Breast epithelium (tissue), 4 donors: ENCODE results near the gene SORCS3. TPM values are rescaled to one million over a fixed set of nuclear protein-coding genes. Genes with fewer than 3 reads are reported as not detected.

Source experiments
- DNase-seq, 2 donors: peaks; one replicate each; pipeline ENCODE4 v3.0.0-alpha.2; 2019; ENCODE audit warnings: low spot score in 2 of 2
- H3K27ac ChIP-seq, 2 donors: fragments of 200-600 bp; sonication (generic) in 1 of 2; one replicate each; pipeline ENCODE4 v1.5.1; 2016 to 2019; ENCODE audit warnings: mild to moderate bottlenecking in 1 of 2
- H3K27me3 ChIP-seq, 2 donors: fragments of 200-600 bp; sonication (generic) in 1 of 2; one replicate each; pipeline versions ENCODE4 v1.5.1 to v1.6.0; 2017 to 2019; ENCODE audit warnings: control low read depth in 1 of 2, mild to moderate bottlenecking in 1 of 2
- H3K36me3 ChIP-seq: fragments of 200-600 bp; one replicate; pipeline ENCODE4 v1.5.1; 2019
- H3K4me1 ChIP-seq, 2 donors: fragments of 200-600 bp; sonication (generic); one replicate each; pipeline ENCODE4 v1.5.1; 2016 to 2019; ENCODE audit warnings: control low read depth in 1 of 2
- H3K4me3 ChIP-seq, 3 donors: fragments of 200-600 bp; sonication (generic); 1 replicate in 2 of 3; 2 replicates in 1 of 3; pipeline ENCODE4 v1.5.1; 2016 to 2019; ENCODE audit warnings: mild to moderate bottlenecking in 3 of 3, moderate library complexity in 2 of 3
- H3K9me3 ChIP-seq, 2 donors: fragments of 200-600 bp; sonication (generic) in 1 of 2; one replicate each; pipeline ENCODE4 v1.5.1; 2016 to 2019; ENCODE audit warnings: control low read depth in 1 of 2
- POLR2A ChIP-seq: fragments of 450-650 bp; IDR thresholded peaks from one replicate; pipeline ENCODE4 v1.6.1; 2016; ENCODE audit warnings: antibody characterized with exemption, mild to moderate bottlenecking, moderate library complexity
- POLR2AphosphoS5 ChIP-seq, 3 donors: sonication (generic); formaldehyde crosslinking; IDR thresholded peaks; one replicate each; pipeline ENCODE4 v1.6.1; 2017; ENCODE audit warnings: antibody characterized with exemption in 3 of 3
- intact Hi-C: fragments of 100-400 bp; cut with DNase I; formaldehyde crosslinking; loops from one replicate; pipeline ENCODE4 v1.15.1; 2023; ENCODE audit warnings: low total_unique reads
- total RNA-seq, 3 donors: library from RNA; depleted of rRNA; stranded (reverse); fragments of >200 nt; gene quantifications; one replicate each; pipeline ENCODE4 v1.1.0, GENCODE V29; 2016
- TF ChIP-seq, protein P1 (sequence below), 3 donors: fragments of 450-650 bp; IDR thresholded peaks; one replicate each; pipeline ENCODE4 v1.5.1; 2016 to 2017; ENCODE audit warnings: antibody characterized with exemption in 3 of 3, mild to moderate bottlenecking in 3 of 3, moderate library complexity in 3 of 3

The SORCS3 gene
- total RNA-seq, 3 donors from 2014 or later: under 0.01 to 0.16 TPM; not detected in 1

DNA sequence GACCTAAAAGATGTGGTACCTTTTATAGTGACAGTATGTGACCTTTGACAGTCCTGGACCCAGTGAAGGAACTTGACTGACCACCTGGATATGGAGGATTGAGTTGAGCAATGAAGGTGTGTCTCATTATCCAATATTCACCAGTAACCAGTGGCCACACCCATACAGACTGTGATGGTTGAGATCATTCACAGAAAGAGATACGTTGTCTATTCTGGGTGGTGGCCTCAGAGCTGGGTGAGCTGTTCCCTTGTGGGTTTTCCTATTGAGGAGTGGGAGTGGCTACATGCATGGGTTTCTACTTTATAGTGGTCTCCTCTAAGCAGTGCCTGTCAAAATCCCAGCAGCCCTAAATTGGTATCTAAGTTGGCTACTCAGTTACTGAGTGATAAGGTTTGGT is 507.4 kb downstream of the SORCS3 start:
- TF ChIP-seq POLR2A (no peak), POLR2AphosphoS5 (IDR thresholded peaks at IDR 0.05) (no peak)
- TF ChIP-seq, protein P1, sequence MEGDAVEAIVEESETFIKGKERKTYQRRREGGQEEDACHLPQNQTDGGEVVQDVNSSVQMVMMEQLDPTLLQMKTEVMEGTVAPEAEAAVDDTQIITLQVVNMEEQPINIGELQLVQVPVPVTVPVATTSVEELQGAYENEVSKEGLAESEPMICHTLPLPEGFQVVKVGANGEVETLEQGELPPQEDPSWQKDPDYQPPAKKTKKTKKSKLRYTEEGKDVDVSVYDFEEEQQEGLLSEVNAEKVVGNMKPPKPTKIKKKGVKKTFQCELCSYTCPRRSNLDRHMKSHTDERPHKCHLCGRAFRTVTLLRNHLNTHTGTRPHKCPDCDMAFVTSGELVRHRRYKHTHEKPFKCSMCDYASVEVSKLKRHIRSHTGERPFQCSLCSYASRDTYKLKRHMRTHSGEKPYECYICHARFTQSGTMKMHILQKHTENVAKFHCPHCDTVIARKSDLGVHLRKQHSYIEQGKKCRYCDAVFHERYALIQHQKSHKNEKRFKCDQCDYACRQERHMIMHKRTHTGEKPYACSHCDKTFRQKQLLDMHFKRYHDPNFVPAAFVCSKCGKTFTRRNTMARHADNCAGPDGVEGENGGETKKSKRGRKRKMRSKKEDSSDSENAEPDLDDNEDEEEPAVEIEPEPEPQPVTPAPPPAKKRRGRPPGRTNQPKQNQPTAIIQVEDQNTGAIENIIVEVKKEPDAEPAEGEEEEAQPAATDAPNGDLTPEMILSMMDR (IDR thresholded peaks at IDR 0.05): no peak
- H3K27ac ChIP-seq: no peak overlapping the region
- no peaks in the 10 kb centered on the region for H3K9me3 ChIP-seq
- no peaks in the 10 kb centered on the region for H3K36me3 ChIP-seq
- no peak for DNase-seq
- no peak overlapping the region for H3K4me3 ChIP-seq
- H3K4me1 ChIP-seq: no peaks in the 10 kb centered on the region
- intact Hi-C loops: no loop called here
- H3K27me3 ChIP-seq: no peaks in the 10 kb centered on the region

DNA sequence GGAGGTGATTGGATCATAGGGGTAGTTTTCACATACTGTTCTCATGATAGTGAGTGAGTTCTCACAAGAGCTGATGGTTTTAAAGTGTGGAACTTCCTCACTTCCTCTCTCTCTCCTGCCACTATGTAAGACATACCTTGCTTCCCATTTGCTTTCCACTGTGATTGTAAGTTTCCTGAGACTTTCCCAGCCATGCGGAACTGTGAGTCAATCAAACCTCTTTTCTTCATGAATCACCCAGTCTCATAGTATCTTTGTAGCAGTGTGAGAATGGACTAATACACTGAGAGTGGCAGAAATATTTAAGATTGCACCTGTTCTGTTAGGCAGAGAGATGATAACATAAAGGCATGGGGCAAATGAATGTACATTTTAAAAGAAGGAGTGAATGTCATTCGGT is 507.8 kb downstream of the SORCS3 start:
- no peak for DNase-seq
- H3K36me3 ChIP-seq: no peaks in the 10 kb centered on the region
- no peaks in the 10 kb centered on the region for H3K27me3 ChIP-seq
- TF ChIP-seq, protein P1 (IDR thresholded peaks at IDR 0.05): no peak
- TF ChIP-seq POLR2A (no peak), POLR2AphosphoS5 (IDR thresholded peaks at IDR 0.05) (no peak)
- H3K4me3 ChIP-seq: no peak overlapping the region
- no peaks in the 10 kb centered on the region for H3K4me1 ChIP-seq
- H3K9me3 ChIP-seq: no peaks in the 10 kb centered on the region
- intact Hi-C loops: no loop called here
- no peak overlapping the region for H3K27ac ChIP-seq

DNA sequence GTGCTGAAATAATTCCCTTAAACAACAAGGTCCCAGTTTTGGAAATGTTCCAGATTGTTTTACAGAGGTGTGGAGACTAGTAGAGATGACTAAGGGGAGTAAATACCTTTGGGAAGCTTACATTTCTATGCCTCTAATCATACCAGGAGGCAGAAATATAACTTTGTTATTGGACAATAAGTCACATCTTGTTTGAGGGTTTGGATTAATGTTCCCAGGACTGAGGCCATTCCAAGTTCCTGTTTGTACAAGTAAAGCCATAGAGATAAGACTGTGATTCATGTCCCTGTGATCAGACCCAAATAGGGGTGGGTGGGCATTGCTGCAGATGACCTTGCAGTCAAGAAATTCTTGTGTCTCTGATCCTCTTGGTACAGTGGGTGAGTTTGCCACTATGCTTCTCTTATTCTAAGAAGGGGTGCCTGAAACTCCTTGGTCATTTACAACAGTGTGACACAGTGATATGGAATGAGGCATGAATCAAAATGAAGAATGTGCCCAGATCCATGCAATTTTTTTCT is 508.3 kb downstream of the SORCS3 start:
- intact Hi-C loops: no loop called here
- Histone ChIP-seq H3K36me3 (no peaks in the 10 kb centered on the region), H3K9me3 (no peaks in the 10 kb centered on the region)

DNA sequence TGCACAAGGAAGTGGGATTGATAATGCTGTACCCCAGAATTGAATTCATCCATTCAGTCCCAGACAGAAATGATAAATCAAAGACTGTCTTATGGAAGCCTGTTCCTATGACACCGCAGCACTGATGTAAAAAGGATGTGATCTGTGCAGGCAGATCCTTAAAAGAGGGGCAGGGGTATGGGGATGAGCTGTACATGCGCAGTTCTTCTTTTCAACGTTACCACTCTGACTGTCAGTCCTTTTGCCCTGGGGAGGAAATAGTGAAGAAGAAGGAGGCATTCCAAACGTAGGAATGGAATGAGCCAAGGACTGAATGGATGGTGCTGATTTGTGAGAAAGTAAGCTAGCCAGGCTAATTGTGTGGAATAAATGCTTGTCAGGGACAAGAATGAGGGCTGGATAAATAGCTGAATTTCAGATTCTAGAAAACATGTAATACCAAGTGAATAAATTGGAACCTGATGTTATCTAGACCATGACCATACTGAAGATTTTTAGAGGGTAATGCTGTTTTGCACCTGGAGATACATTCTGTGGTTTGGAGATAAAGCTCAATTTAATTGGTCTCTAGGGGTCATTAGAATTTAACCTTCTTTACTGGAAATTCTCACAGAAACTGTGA is 509.3 kb downstream of the SORCS3 start:
- Histone ChIP-seq H3K27me3 (no peaks in the 10 kb centered on the region), H3K36me3 (no peaks in the 10 kb centered on the region), H3K4me1 (no peaks in the 10 kb centered on the region), H3K9me3 (no peaks in the 10 kb centered on the region), H3K27ac (no peak overlapping the region), H3K4me3 (no peak overlapping the region)
- intact Hi-C loops: no loop called here
- DNase-seq: no peak
- TF ChIP-seq POLR2AphosphoS5 (IDR thresholded peaks at IDR 0.05): no peak
- no peak for TF ChIP-seq POLR2A
- TF ChIP-seq, protein P1 (IDR thresholded peaks at IDR 0.05): no peak

More for the DNA sequence above, 508.3 kb downstream of the SORCS3 start:
- TF ChIP-seq POLR2A: no peak
- TF ChIP-seq, protein P1 (IDR thresholded peaks at IDR 0.05): no peak
- TF ChIP-seq POLR2AphosphoS5 (IDR thresholded peaks at IDR 0.05): no peak
- Histone ChIP-seq H3K27ac (no peak overlapping the region), H3K4me1 (no peaks in the 10 kb centered on the region), H3K4me3 (no peak overlapping the region), H3K27me3 (no peaks in the 10 kb centered on the region)
- no peak for DNase-seq

DNA sequence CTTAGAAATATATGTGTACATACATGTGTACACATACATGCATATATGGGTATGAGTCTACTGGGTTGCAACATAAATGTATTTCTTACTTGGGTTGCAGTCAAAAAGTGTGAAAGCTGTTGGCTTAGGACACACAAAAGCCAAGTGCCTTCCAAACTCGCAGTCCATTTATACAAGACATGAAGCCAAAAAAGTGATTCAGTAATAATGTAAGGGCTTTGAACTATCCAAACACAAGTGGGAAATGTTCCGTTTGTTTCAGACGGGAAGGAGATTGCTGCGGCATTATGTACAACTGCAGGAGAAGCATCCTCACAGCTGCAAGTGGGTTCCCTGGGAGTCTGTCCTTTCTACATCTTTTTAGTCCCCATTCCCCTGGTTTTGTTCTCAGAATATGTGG is 513.6 kb downstream of the SORCS3 start:
- no peak overlapping the region for H3K4me3 ChIP-seq
- H3K36me3 ChIP-seq: no peaks in the 10 kb centered on the region
- H3K9me3 ChIP-seq: no peaks in the 10 kb centered on the region
- DNase-seq: no peak
- no peaks in the 10 kb centered on the region for H3K4me1 ChIP-seq
- no peaks in the 10 kb centered on the region for H3K27me3 ChIP-seq
- TF ChIP-seq, protein P1 (IDR thresholded peaks at IDR 0.05): no peak
- TF ChIP-seq POLR2AphosphoS5 (IDR thresholded peaks at IDR 0.05) (no peak), POLR2A (no peak)
- intact Hi-C loops: no loop called here
- no peak overlapping the region for H3K27ac ChIP-seq
